ENCODE measurements around the gene EEF1A2.

EEF1A2 gene

GRCh38 chr20:63536997-63537524, 38.2 kb upstream of the EEF1A2 start, which contains the start of gene PTK6:
TSS of gene PTK6 (minus strand) at chr20:63537376. CDS start at chr20:63537314, 62 bp downstream.
- no peak for DNase-seq (ENCODE audit: low read depth in 2 of 2)

GRCh38 chr20:63536241-63536977, 37.5 kb upstream of the EEF1A2 start:
- no peak for DNase-seq (ENCODE audit: low read depth in 2 of 2)

GRCh38 chr20:63534831-63535651, 36.2 kb upstream of the EEF1A2 start:
- DNase-seq (ENCODE audit: low read depth in 2 of 2) = no peak

GRCh38 chr20:63534427-63534830, 35.5 kb upstream of the EEF1A2 start:
- no peak for DNase-seq (ENCODE audit: low read depth in 2 of 2)

GRCh38 chr20:63533871-63534393, 35.0 kb upstream of the EEF1A2 start:
- no peak for DNase-seq (ENCODE audit: low read depth in 2 of 2)

- DNase-seq (ENCODE audit: low read depth in 2 of 2) = no peak
Observed at GRCh38 chr20:63533388-63533787, 34.5 kb upstream of the EEF1A2 start.

GRCh38 chr20:63532449-63532971, 33.6 kb upstream of the EEF1A2 start:
- no peak for DNase-seq (ENCODE audit: low read depth in 2 of 2)

- no peak for DNase-seq (ENCODE audit: low read depth in 2 of 2)
Observed at GRCh38 chr20:63531686-63532448, 33.0 kb upstream of the EEF1A2 start.

- no peak for DNase-seq (ENCODE audit: low read depth in 2 of 2)
Observed at GRCh38 chr20:63530788-63531160, 31.9 kb upstream of the EEF1A2 start.

GRCh38 chr20:63529861-63530787, 31.2 kb upstream of the EEF1A2 start:
- DNase-seq (ENCODE audit: low read depth in 2 of 2) = no peak

GRCh38 chr20:63529180-63529860, 30.4 kb upstream of the EEF1A2 start:
- DNase-seq (ENCODE audit: low read depth in 2 of 2) = no peak

GRCh38 chr20:63527184-63527583, 28.3 kb upstream of the EEF1A2 start:
- DNase-seq (ENCODE audit: low read depth in 2 of 2) = no peak

- no peak for DNase-seq (ENCODE audit: low read depth in 2 of 2)
Observed at GRCh38 chr20:63525971-63526370, 27.1 kb upstream of the EEF1A2 start.

GRCh38 chr20:63525185-63525584, 26.3 kb upstream of the EEF1A2 start:
- no peak for DNase-seq (ENCODE audit: low read depth in 2 of 2)

- no peak for DNase-seq (ENCODE audit: low read depth in 2 of 2)
Observed at GRCh38 chr20:63522981-63523611, 24.2 kb upstream of the EEF1A2 start.

- no peak for DNase-seq (ENCODE audit: low read depth in 2 of 2)
Observed at GRCh38 chr20:63522091-63522868, 23.4 kb upstream of the EEF1A2 start.

GRCh38 chr20:63521602-63522001, 22.7 kb upstream of the EEF1A2 start:
- no peak for DNase-seq (ENCODE audit: low read depth in 2 of 2)

- peak; percentile 31 to 40 for DNase-seq (ENCODE audit: low read depth in 2 of 2)
Observed at GRCh38 chr20:63520934-63521601, 22.2 kb upstream of the EEF1A2 start.
